HEK293 (cell line): Measurements from ENCODE around the gene CD40.

ENCODE experiments used
- CTCF ChIP-seq: fragments of 450-650 bp; formaldehyde crosslinking; IDR thresholded peaks from 2 replicates; pipeline ENCODE4 v1.5.1; 2016; ENCODE audit warnings: missing biosample characterization, missing genetic modification characterization
- MZF1 ChIP-seq: fragments of 450-650 bp; formaldehyde crosslinking; IDR thresholded peaks from 2 replicates; pipeline ENCODE4 v1.5.1; 2017; ENCODE audit warnings: missing biosample characterization, missing genetic modification characterization, borderline replicate concordance
- ZNF148 ChIP-seq: fragments of 450-650 bp; formaldehyde crosslinking; IDR thresholded peaks from 2 replicates; pipeline ENCODE4 v1.5.0; 2017; ENCODE audit warnings: missing biosample characterization, missing genetic modification characterization, borderline replicate concordance
- ZNF24 ChIP-seq: fragments of 450-650 bp; formaldehyde crosslinking; IDR thresholded peaks from 2 replicates; pipeline ENCODE4 v1.5.1; 2016; ENCODE audit warnings: missing biosample characterization, missing genetic modification characterization
- ZNF362 ChIP-seq: fragments of 450-650 bp; formaldehyde crosslinking; IDR thresholded peaks from 2 replicates; pipeline ENCODE4 v1.5.1; 2016; ENCODE audit warnings: missing biosample characterization, missing genetic modification characterization
- ZNF510 ChIP-seq: fragments of 450-650 bp; formaldehyde crosslinking; IDR thresholded peaks from 2 replicates; pipeline ENCODE4 v1.5.1; 2018; ENCODE audit warnings: mild to moderate bottlenecking, missing genetic modification characterization, missing biosample characterization; ENCODE audit not compliant: insufficient replicate concordance
- ZNF629 ChIP-seq: fragments of 450-650 bp; formaldehyde crosslinking; IDR thresholded peaks from 2 replicates; pipeline ENCODE4 v1.5.1; 2017; ENCODE audit warnings: missing biosample characterization, missing genetic modification characterization

GRCh38 chr20:46160661-46161060 is 42.5 kb downstream of the CD40 start:
- TF ChIP-seq ZNF24 (tag by site-specific recombination): no peak
- TF ChIP-seq ZNF510 (tag by site-specific recombination): no peak
- no peak for TF ChIP-seq CTCF
- TF ChIP-seq ZNF148 (tag by site-specific recombination): no peak
- no peak for TF ChIP-seq ZNF629
- TF ChIP-seq MZF1 (tag by site-specific recombination): no peak
- no peak for TF ChIP-seq ZNF362 (tag by site-specific recombination)
